A549 (cell line): ENCODE data around the gene PDE8A.

ENCODE experiments used
- CEBPB ChIP-seq, 2 experiments: fragments of >200 bp in 1 of 2; sonication (Bioruptor Twin) in 1 of 2; formaldehyde crosslinking in 1 of 2; IDR thresholded peaks; 2 replicates each; pipeline ENCODE4 v1.6.1; 2012 to 2016
- CHD2 ChIP-seq: fragments of 150-350 bp; IDR thresholded peaks from 2 replicates; pipeline ENCODE4 v1.6.1; 2014; ENCODE audit warnings: low read length; ENCODE audit not compliant: partially characterized antibody
- KDM5A ChIP-seq: fragments of 200-600 bp; sonication (generic); IDR thresholded peaks from 2 replicates; pipeline ENCODE4 v1.6.1; 2016; ENCODE audit warnings: antibody characterized with exemption, mild to moderate bottlenecking
- POLR2A ChIP-seq: IDR thresholded peaks from 2 replicates; pipeline ENCODE4 v1.6.1; 2012; ENCODE audit warnings: mild to moderate bottlenecking, low read length

GRCh38 chr15:85150130-85150480 is 168.4 kb downstream of the PDE8A start:
- TF ChIP-seq POLR2A (no peak), KDM5A (no peak), CEBPB (IDR thresholded peaks at IDR 0.05) (no peak), CHD2 (no peak)
